HG03432 (cell line): Measurements from ENCODE around the gene FGF14.

Experiments used
- ATAC-seq: cut with Tn5 transposase; IDR thresholded peaks from one replicate; pipeline ENCODE4 v1.9.1; 2021; ENCODE audit warnings: mild to moderate bottlenecking, moderate library complexity; ENCODE audit not compliant: unreplicated experiment

Gene FGF14

GRCh38 chr13:102369302-102369701 is 32.5 kb downstream of the FGF14 start:
- no peak for ATAC-seq

GRCh38 chr13:102367836-102368235 is 34.0 kb downstream of the FGF14 start:
- no peak for ATAC-seq

GRCh38 chr13:102361113-102361512 is 40.7 kb downstream of the FGF14 start:
- no peak for ATAC-seq

DNA sequence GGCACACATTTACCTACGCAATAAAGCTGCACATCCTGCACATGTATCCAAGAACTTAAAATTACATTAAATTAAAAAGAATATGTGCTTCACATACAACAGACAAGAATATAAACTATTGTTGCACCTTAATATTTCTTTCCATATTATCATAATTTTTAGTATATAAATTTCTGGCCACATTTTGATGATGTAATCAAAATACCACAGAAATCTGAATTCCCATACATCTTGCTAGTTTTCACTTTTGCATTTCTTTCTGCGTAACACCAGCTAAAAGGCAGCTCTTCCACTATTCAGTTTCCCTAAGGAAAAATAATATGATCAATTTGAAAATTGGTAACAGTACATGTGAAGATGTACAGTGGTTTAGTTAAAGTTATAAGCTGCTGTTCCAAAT is 42.6 kb downstream of the FGF14 start:
- no peak for ATAC-seq

- no peak for ATAC-seq
These were observed 46.6 kb downstream of the FGF14 start for GRCh38 chr13:102355251-102355650.

GRCh38 chr13:102354011-102354410 is 47.8 kb downstream of the FGF14 start:
- ATAC-seq = no peak

DNA sequence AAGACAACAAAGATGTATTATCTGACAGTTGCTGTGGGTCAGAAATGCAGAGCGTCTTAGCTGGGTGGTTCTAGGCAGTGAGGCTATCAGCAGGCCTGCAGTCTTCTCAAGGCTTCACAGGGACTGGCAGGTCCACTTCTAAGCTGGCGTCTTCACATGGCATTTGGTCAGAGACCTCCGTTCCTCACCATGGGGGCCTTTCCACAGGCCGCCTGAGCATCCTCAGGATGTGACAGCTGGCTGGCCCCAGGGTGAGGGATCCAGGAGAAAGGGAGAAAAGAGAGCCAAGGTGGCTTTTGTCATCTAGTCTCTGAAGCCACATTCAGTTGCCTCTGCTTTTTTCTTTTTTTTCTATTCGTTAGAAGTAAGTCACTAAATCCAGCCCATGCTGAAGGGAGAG is 50.3 kb downstream of the FGF14 start:
- ATAC-seq = no peak

DNA sequence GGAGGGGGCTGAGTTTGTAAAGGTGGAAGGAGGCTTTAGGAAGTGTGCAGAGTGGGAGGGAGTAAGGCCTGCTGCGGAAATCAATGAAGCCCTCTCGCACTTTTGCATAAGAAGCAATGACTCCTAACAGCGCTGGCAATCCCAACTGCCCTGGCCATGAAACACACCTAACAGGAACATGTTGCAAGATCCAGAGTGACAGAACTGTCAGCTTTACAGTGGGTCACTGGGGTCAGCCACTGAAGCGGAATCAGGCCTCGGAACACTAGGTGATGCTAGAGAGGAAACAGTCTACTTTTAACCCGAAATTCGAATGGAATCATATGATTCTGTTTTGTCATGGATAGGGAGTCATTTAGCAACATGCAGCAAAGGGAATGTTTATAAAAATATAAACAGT is 54.4 kb downstream of the FGF14 start:
- no peak for ATAC-seq

DNA sequence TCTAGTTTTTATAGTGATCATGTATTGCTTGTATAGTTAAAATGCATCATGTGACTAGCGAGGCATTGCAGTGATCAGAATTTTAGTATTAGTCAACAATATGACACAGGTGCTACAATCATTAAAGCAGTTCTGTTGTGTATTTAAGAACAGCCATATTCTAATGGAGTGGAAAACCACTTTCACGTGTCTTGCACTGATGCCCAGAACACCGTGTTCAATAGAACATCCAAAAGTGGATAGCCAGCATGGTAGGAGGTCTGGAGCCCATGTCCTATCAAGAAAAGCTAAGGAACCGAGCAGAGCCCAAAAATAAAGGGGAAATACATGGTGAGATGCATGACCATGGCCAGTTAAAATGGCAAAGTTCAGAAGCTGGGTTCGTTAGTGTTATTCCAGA is 55.1 kb downstream of the FGF14 start:
- ATAC-seq = no peak

DNA sequence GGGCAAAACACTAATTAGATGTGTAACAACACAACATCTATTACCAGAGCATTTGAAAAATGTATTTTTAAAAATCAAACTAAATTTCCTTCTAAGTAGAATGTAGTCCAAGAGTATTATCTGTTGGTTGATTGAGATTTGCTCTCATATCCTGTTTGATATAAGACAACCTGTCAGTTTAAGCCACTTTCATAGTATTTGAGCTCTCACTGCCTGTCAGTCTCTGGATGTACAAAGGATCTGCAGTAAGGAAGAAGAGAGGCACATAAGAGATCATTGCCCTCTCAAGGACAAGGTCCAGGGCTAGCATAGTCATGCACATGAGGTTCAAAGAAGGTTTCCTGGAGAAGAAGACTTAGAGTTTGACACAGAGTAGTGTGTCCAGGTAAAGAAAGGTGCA is 57.4 kb downstream of the FGF14 start:
- ATAC-seq = no peak

DNA sequence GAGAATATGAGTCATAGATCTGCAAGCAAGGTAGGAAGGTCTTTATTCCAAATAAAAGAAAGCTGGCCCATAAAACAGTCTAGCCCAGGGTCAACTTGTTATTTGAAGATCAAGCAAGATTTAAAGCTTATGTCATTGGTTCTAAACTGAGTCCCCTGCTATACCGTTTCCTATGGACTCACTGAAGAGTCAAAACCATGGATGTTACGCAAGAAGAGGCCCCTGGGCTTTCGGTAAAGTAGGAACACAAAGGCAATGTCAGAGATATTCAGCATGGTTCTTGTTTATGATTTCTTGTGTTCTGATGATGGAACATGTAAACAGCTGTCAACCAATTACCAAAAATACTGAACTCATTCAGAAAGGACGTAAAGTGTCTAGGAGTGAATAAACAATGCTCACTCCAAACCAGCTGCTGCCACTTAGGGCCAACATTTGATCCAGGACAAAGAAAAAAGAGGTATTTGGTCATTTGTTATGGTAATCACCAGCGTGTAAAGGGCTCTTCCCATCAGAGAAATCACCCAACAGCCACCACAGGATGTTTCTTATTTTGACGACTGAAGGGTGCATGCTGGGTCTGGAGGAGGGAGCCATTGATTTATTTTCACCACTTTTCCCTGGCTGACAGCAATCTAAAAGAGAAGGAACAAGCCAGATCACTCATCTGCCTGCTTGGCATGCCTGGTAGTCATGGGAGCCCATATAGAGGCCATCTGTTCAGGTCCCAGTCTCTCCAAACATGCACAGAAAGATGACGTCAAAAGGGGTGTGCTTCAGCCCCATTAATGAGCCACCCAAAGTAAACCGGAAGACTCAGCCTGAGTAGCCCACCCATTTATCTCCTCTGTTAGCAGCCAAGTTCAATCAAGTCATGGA is 68.3 kb downstream of the FGF14 start:
- no peak for ATAC-seq

- ATAC-seq = peak; percentile 84
These were observed 72.9 kb downstream of the FGF14 start for GRCh38 chr13:102328909-102329308.

GRCh38 chr13:102327119-102327617 is 74.7 kb downstream of the FGF14 start:
- no peak for ATAC-seq

- no peak for ATAC-seq
These were observed 75.3 kb downstream of the FGF14 start for GRCh38 chr13:102326381-102327118.

DNA sequence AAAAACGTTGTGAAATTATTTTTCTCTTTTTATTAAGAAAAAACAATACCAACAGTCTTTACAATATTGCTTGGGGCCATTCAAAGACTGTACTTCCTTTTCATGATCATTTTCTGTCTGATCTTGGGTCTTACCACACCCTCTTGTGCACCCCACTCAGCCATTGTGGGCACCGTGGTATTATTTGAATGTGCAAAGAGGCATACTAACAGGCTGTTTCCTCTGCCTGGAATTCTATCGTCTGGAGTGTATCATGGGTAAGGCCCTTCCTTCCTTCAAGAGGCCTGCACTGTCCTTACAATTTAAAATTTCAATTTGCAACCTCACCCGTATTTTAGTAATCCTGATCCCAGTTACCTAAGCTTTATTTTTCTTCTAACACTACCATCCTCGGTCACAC is 76.5 kb downstream of the FGF14 start:
- ATAC-seq = no peak

- ATAC-seq = no peak
These were observed 78.3 kb downstream of the FGF14 start for GRCh38 chr13:102323505-102323904.

DNA sequence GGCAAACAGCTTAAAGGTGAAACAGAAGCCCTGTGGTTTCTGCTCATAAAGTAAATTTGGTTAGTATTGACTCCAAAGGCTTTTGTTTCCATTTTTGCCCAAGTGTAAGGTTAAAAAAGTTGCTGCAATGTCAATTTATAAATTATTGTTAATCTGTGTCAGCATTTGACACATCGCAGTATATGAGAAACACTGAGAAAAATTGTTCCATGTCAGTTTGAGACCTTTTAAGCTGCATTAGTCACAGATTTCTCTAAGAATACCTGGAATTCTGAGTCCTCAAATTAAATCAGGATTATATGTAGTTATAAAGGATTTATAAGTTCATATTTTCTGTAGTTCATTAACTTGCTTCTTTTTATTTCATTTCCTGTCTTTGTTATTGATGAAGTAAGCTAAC is 78.8 kb downstream of the FGF14 start:
- ATAC-seq = no peak

DNA sequence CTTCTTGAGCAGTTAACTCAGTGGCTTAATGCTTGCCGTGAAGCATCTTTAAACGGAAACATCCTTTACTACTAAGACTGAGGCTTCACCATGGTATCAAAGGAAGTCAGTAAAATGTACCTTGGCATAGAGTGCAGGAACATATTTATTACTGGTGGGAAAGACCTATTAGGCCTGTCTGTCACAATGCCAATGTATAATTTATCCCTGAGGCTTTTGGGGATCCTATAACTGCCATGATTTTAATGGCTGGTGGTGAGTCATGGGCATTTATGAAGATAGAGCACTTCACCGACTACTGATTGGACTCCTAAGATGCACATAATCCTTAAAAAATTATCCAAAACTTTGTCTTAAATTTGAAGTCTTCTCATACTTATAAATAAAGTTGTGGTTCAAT is 79.6 kb downstream of the FGF14 start:
- ATAC-seq = no peak

GRCh38 chr13:102318233-102318632 is 83.6 kb downstream of the FGF14 start:
- ATAC-seq = no peak

DNA sequence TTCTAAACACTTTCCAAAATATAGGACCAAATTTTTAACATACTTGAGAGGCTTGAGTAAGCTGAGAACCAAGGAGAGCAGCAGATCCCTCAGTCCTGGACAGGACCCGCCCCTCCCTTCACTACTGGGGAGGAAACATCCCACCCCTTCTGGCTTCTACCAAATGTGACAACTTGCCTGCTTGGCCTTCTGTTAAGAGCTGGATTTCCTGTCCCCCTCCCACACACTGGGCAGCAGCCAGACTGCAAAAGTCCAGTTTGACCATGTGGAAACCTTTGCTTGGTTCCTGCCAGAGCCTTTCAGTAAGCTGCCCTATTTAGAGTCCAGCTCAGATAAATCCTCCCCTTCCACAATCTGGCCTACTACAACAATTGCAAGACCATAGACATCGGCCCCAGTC is 84.3 kb downstream of the FGF14 start:
- no peak for ATAC-seq

- no peak for ATAC-seq
These were observed 85.1 kb downstream of the FGF14 start for GRCh38 chr13:102316732-102317131.

- no peak for ATAC-seq
These were observed 89.0 kb downstream of the FGF14 start for GRCh38 chr13:102312841-102313240.
